ENCODE results near the gene MIOX. TPM values are rescaled to one million over a fixed set of nuclear protein-coding genes. Genes with fewer than 3 reads are reported as not detected.

Gene MIOX
- total RNA-seq, 1 experiment from 2014 or later = 0.32 TPM

DNA sequence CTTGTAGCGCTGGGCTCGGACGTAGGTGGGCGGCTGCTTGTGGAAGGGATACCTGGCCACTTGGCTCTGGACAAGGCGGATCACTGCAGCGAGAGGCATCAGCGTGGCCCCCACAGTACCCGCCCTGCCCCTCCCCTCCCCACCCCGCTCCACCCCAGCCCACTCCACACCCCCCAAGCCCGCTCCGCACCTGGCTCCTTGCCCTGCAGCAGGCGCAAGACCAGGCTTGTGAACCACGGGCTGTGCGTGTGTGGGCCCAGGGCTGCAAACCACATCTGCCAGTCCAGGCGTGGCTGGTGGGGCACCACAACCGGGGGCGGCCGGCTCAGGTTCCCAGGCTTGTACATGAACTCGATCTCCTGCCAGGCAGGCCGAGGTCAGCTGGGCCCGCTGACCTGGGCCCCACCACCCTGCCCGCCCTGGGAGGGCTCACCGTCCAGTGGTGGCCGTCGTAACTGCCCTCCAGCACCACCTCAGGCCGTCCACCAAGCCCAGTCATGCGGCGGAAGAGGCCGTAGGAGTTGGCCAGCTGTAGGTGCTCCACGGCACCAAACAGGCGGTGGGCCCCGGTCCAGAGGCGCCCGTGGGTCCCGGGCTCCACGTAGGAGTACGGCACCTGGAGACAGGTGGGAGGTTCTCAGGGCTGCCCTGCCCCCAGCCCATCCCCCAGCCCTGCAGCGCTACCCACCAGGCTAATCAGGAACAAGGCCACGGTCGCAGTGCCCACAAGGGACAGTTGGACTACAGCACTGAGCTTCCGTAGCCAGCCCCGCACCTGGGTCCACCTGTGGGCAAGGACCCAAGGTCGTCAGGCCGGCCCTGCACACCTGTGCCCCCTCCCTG is 17.9 kb downstream of the MIOX start:
- ChIA-PET POLR2A (ENCODE audit: low non-redundant PET) (no interaction called here), CTCF (interaction anchor here (0.5 kb wide), 1 partner anchor 92 kb away, joined by 3 read pairs; no protein-coding TSS in a partner anchor)
- Histone ChIP-seq H3K27me3 (replicated peaks; ENCODE audit: insufficient read depth, low read depth, low read length, poor library complexity) (no peaks in the 10 kb centered on the region), H3K9me3 (ENCODE audit: low read depth, low read length, poor library complexity, severe bottlenecking) (no peaks in the 10 kb centered on the region), H3K27ac (ENCODE audit: low read depth, low read length, poor library complexity, severe bottlenecking) (no peak overlapping the region), H3K4me1 (ENCODE audit: insufficient read depth, low read length, poor library complexity, severe bottlenecking) (peaks cover 11% of the 10 kb centered on the region), H3K36me3 (ENCODE audit: insufficient read depth, low read length, poor library complexity, severe bottlenecking) (peaks cover 29% of the 10 kb centered on the region), H3K4me3 (ENCODE audit: low read depth, low read length, poor library complexity, severe bottlenecking) (no peak overlapping the region)
- intact Hi-C loops (cut with micrococcal nuclease; ENCODE audit: unreplicated experiment) = no loop called here
- BruUV-seq (replicated peaks) = no TSS peak
- TF ChIP-seq, protein P1, sequence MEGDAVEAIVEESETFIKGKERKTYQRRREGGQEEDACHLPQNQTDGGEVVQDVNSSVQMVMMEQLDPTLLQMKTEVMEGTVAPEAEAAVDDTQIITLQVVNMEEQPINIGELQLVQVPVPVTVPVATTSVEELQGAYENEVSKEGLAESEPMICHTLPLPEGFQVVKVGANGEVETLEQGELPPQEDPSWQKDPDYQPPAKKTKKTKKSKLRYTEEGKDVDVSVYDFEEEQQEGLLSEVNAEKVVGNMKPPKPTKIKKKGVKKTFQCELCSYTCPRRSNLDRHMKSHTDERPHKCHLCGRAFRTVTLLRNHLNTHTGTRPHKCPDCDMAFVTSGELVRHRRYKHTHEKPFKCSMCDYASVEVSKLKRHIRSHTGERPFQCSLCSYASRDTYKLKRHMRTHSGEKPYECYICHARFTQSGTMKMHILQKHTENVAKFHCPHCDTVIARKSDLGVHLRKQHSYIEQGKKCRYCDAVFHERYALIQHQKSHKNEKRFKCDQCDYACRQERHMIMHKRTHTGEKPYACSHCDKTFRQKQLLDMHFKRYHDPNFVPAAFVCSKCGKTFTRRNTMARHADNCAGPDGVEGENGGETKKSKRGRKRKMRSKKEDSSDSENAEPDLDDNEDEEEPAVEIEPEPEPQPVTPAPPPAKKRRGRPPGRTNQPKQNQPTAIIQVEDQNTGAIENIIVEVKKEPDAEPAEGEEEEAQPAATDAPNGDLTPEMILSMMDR (conservative IDR thresholded peaks at IDR 0.05; ENCODE audit: low read depth, low read length) = no peak
- TF ChIP-seq EZH2 (IDR thresholded peaks at IDR 0.05; ENCODE audit: borderline replicate concordance, low read depth, low read length, poor library complexity, severe bottlenecking) = no peak
- no peak for DNase-seq (ENCODE audit: low spot score)

DNA sequence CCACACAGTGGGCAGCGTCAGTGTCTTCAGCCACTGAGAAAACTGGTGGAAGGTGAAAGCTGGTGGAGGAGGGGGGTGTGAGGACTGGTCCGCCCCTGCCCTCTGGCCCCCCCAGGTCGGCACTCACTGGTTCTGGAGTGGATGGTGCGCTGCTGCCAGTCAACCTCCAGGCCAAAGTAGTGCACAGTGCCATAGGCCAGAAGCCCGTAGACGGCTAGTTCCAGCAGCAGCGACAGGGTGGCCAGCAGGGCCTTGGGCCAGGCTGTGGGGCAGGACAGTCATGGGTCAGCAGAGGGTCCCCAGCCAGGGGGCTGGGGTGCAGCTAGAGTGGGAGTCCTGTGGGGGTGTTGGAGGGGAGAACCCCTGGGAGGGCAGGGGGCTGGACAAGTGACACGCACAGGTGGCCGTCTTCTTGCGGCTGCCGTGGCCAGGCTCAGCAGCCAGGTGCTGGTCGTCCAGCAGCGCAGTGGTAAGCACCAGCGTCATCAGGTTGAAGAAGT is 18.7 kb downstream of the MIOX start:
- POLR2A ChIA-PET (ENCODE audit: low non-redundant PET) = no interaction called here
- Histone ChIP-seq H3K4me3 (ENCODE audit: low read depth, low read length, poor library complexity, severe bottlenecking) (no peak overlapping the region), H3K27me3 (replicated peaks; ENCODE audit: insufficient read depth, low read depth, low read length, poor library complexity) (no peaks in the 10 kb centered on the region), H3K4me1 (ENCODE audit: insufficient read depth, low read length, poor library complexity, severe bottlenecking) (peaks cover 18% of the 10 kb centered on the region), H3K9me3 (ENCODE audit: low read depth, low read length, poor library complexity, severe bottlenecking) (no peaks in the 10 kb centered on the region), H3K36me3 (ENCODE audit: insufficient read depth, low read length, poor library complexity, severe bottlenecking) (peaks cover 32% of the 10 kb centered on the region), H3K27ac (ENCODE audit: low read depth, low read length, poor library complexity, severe bottlenecking) (no peak overlapping the region)
- no peak for DNase-seq (ENCODE audit: low spot score)
- no TSS peak for BruUV-seq (replicated peaks)
- intact Hi-C loops (cut with micrococcal nuclease; ENCODE audit: unreplicated experiment) = no loop called here
- CTCF ChIA-PET = no interaction called here
- TF ChIP-seq EZH2 (IDR thresholded peaks at IDR 0.05; ENCODE audit: borderline replicate concordance, low read depth, low read length, poor library complexity, severe bottlenecking) = no peak
- TF ChIP-seq, protein P1 (conservative IDR thresholded peaks at IDR 0.05; ENCODE audit: low read depth, low read length) = no peak

DNA sequence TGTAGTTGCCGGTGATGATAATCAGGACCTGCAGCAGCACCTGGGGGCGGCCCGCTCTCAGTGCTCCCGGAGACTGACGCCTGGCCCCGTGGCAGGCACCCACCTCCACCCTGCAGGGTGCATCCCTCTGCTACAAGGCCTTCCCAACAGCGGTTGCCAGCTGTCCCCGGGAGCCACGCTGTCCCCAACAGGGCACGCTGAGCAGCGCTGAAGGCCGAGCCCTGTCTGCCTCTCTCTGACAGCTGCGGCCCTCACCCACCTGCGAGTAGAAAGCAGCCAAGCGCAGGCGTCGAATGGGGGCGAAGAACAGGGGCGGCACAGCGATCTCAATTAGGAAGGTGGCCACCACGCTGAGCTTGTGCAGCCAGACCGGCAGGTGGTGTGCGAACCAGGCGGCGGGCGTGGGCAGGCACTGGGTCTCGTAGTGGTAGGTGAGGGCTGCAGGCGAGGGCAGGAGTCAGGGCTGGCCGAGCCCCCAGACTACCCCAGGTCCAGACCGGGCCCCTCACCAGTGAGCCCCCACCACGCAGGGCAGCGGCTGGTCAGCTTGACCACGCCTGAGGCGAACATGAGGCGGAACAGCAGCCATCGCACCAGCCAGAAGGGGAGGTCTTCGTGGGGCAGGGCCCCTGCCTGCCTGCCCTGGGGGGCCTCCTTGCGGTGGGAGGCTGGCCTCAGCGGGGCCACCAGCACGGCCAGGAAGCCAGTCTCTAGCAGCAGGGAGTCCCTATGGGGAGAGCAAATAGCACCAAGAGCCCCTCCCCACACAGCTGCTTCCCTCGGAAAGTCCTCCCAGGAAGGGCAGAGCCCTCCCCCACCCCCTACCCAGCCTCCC is 19.3 kb downstream of the MIOX start:
- ChIA-PET CTCF (no interaction called here), POLR2A (ENCODE audit: low non-redundant PET) (no interaction called here)
- intact Hi-C loops (cut with micrococcal nuclease; ENCODE audit: unreplicated experiment) = no loop called here
- H3K4me1 ChIP-seq (ENCODE audit: insufficient read depth, low read length, poor library complexity, severe bottlenecking) = peaks cover 18% of the 10 kb centered on the region
- no peaks in the 10 kb centered on the region for H3K9me3 ChIP-seq (ENCODE audit: low read depth, low read length, poor library complexity, severe bottlenecking)
- no peak overlapping the region for H3K27ac ChIP-seq (ENCODE audit: low read depth, low read length, poor library complexity, severe bottlenecking)
- no peak for DNase-seq (ENCODE audit: low spot score)
- TF ChIP-seq, protein P1 (conservative IDR thresholded peaks at IDR 0.05; ENCODE audit: low read depth, low read length) = no peak
- no peak for TF ChIP-seq EZH2 (IDR thresholded peaks at IDR 0.05; ENCODE audit: borderline replicate concordance, low read depth, low read length, poor library complexity, severe bottlenecking)
- no peaks in the 10 kb centered on the region for H3K27me3 ChIP-seq (replicated peaks; ENCODE audit: insufficient read depth, low read depth, low read length, poor library complexity)
- BruUV-seq (replicated peaks) = no TSS peak
- peak overlapping the region; percentile 99 for H3K4me3 ChIP-seq (ENCODE audit: low read depth, low read length, poor library complexity, severe bottlenecking)
- H3K36me3 ChIP-seq (ENCODE audit: insufficient read depth, low read length, poor library complexity, severe bottlenecking) = peaks cover 35% of the 10 kb centered on the region
